DLD1 (cell line): ENCODE measurements around the gene NOL4L.
"Not testable (repeated sequence)": the region's sequence is repeated elsewhere in the genome, so short reads cannot be mapped to it uniquely, and the experiment has no call there.

Experiments
- in situ Hi-C: cut with HindIII; loops from 2 replicates; pipeline ENCODE4 v1.10.0; 2017; ENCODE audit warnings: low sequenced_read_pairs

Gene NOL4L

GRCh38 chr20:32598606-32599005 lies 13.5 kb upstream of the NOL4L start:
- in situ Hi-C loops: no loop called here

DNA sequence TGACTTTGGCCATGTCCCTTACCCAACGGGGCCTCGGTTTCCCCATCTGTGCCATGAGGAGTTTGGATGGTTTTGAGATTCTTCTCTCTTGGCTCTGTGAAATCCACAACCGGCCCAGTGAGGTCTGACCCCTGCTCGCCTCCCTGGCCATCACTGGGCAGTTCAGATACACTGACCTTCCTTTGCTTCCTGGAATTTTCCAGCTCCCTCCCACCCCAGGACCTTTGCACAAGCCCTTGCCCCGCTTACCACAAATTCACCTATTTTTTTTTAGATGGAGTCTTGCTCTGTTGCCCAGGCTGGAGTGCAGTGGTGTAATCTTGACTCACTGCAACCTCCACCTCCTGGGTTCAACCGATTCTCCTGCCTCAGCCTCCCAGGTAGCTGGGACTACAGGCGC lies 12.6 kb upstream of the NOL4L start:
- in situ Hi-C loops: no loop called here

DNA sequence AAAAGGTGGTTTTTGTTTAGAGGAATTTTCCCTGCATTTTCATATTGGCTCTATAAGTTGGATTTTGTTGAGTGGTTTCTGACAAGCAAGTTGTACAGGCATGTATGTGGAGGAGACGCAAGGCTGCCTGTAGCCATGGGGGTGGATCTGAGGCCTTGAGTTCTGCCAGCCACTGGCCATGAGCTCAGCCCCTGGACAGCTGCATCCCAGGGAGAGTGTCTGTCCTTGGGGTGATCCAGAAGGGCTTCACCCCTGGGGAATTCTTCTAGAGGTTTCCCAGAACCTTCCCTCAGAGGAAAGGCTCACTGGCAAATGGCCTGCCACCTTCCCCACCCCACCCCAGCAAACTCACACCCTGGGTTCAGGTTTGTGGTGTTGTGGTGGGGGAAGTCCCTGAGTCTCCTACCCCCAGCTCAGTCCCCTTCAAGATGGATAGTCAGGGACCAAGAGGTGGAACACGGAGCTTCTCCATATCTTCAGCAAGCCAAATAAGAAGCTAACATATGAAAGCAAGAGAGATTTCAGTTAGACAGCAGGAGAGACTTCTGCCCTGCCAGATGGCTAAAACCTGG lies 11.6 kb upstream of the NOL4L start:
- in situ Hi-C loops: no loop called here

GRCh38 chr20:32595143-32595542 lies 10.0 kb upstream of the NOL4L start:
- in situ Hi-C loops: no loop called here

- in situ Hi-C loops: not testable (repeated sequence)
Measured at GRCh38 chr20:32594669-32595068, 9.5 kb upstream of the NOL4L start.

- in situ Hi-C loops: no loop called here
Measured at GRCh38 chr20:32594204-32594603, 9.1 kb upstream of the NOL4L start.

GRCh38 chr20:32592616-32593015 lies 7.5 kb upstream of the NOL4L start:
- in situ Hi-C loops: not testable (repeated sequence)

GRCh38 chr20:32592022-32592421 lies 6.9 kb upstream of the NOL4L start:
- in situ Hi-C loops: no loop called here

- in situ Hi-C loops: no loop called here
Measured at GRCh38 chr20:32589769-32590168, 4.6 kb upstream of the NOL4L start.

DNA sequence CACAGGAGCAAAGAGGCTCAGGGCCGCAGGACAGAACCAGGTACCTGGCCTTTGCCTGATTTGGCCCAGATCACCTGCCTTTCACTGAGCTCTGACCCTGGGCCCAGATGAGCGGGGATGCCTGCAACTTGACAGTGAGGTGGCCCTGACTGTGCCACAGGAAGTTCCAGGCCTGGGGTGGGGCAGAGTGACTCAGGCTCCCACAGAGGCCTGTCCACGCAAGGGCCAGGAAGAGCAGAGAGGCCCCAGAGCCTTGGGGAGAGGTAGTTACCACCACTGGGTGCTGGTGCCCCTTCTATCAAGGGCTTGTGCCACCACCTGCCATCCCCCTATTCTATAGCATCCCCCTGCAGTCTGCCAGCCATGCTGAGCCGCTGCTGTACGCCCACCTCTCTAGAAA lies 4.1 kb upstream of the NOL4L start:
- in situ Hi-C loops: no loop called here

DNA sequence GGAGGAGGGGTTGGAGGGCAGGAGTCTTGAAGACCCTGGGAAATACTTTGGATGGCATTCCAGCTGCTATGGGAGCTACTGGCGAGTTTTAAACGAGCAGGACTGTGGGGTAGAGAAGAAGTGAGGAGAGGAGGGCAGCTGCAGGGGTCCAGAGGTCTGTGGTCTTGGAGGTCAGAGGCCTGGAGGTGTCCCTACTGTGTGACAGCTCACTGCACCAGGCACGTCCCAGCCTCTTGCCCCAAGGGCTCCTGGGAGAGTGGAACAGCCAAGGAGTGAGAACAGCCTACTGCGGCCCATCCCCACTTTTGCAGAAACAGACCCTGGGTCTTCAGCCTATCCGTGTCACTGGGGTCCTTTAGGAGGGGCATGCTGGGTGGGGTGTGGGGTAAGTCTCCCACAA lies 2.9 kb upstream of the NOL4L start:
- in situ Hi-C loops: no loop called here

DNA sequence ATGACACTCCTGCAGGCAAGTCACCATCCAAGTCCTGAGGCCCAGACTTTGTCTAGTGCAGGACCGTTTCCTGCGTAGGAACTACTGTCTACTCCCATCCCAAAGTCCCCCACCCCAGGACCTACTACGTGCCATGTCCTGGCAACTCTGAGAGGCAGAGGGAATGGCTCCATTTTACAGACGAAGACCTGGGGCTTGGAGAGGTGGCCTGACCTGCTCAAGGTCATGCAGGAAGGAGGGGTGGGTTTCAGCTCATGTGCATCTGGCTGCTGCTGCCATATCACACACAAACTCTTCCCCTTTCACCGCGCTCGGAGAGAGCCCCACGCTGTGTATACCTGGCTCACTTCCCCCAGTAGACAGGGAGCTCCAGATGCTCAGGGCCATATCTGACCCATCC lies 1.2 kb upstream of the NOL4L start:
- in situ Hi-C loops: no loop called here

DNA sequence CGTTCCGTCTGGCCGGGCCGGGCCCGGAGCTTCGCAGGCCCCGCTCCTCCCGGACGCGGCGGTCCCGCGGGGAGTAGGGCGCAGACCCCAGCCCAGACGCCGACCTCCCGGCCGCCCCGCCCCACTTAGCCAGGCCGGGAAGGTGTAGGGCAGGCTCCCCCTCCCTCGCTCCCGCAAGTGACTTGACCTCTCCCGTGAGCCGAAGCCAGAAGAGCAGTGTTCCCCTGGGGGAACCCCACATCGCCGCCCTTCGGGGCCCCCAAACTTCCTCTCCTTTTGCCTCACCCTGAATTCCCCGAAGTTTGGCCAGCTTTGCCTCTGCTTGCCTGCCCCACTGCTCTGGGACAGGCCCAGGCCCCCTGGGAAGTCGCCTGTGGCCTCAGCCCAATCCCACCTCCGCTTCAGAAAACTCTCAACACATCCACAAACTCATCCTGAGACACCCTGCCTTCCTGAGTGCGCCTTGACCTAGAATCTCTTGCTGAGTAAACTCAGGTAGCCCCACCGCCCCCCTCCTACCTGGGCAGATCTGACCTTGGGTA lies 524 bp upstream of the NOL4L start:
- in situ Hi-C loops: no loop called here

DNA sequence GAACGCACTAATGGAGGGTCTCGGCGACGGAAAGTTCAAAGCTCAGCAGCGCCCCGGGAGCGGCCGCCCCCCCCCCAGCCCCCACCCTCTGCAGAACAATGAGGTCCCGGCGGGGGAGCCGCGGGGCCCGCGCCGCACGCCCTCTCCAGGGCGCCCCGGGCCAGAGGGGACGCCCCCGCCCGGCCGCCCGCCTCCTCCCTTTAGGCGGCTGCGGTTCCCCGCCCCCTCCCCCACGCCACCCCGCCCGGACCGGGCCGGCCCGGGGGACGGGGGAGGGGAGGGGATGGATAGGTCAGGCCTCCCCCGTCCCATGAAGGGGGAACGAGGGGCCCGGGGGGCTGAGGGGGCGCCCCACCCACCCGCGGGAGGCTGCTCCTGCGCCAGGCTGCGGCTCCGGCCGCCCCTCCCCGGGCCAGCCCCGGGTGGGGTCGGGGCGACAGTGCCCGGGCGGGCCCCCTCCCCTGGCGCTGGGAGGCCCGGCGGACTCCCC lies 1.5 kb downstream of the NOL4L start:
- in situ Hi-C loops: no loop called here

- in situ Hi-C loops: no loop called here
Measured at GRCh38 chr20:32582659-32583580, 2.2 kb downstream of the NOL4L start.

DNA sequence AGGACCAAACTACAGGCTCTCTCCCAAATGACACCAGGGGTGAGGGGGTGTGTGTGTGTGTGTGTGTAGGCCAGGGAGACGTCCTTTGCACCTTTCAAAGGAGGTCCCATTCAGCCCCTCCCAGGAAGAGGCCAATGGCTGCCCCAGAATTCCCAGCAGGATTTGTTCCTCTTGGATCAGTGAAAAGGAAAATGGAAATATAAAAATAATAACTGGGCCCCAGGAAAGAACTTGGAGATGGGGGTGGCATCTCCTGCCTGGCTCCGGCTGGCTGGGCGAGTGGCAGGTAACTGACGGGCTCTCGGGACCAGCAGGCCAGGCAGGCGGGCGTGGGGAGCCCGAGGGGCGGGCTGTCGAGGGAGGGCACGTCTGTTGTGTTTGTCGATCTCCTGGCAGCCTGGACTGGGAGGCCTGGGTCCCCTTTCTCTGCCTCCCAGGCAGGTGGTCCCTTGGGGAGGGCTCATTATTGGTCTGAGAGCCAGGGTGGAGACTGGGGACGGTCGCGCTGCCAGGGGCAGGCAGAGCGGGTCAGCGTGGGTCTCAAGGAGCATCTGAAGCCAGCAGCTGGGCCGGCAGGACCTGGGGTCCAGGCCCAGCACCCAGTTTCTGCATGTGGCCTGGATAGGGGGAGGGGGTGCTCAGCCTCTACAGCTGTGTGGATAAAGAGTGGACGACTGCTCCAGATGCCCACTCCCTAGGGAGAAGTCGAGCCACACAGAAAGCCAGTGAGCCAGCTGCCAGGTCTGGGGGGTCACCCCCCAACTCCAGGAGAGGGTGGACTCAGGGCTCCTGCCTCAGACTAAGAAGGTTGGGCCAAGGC lies 3.1 kb downstream of the NOL4L start:
- in situ Hi-C loops: no loop called here

DNA sequence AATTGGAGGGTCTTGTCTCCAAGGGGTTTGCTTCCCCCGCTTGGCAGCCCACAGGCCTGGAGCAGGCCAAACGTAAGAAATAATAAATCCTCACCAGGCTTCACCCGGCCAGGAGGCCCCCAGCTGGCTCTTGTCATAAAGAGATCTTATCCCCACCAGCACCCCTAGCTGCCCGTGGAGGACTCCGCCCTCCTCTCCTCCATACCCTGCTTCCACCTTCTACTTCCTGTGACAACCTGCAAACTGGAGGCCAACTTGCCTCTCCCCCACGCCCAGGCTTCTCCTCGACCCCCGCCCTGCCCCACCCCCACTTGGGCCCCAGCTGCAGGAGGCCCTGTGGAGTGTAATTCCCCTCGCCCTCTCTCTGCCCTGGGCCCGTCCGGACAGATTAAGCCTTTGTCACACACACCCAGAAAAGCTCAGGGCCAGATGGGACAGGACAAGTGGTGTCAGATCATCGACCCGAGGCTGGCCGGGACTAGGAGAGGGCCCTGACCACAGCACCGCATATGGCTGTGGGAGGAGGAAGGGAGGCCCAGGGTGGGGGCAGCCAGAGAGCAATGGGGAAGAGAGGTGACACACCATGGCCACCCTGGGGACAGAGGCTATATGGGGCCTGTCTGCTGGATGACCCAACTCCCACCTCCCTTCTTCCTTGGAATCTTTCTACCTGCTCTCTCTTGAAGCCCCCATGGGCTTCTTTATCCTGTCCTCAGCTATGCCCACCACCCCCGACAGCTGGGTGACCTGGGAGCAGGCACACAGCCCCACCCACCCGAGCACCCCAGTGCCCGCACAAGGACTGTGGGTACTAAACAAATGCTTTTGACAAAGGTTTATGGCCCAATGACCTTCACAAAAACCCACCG lies 3.9 kb downstream of the NOL4L start:
- in situ Hi-C loops: no loop called here

DNA sequence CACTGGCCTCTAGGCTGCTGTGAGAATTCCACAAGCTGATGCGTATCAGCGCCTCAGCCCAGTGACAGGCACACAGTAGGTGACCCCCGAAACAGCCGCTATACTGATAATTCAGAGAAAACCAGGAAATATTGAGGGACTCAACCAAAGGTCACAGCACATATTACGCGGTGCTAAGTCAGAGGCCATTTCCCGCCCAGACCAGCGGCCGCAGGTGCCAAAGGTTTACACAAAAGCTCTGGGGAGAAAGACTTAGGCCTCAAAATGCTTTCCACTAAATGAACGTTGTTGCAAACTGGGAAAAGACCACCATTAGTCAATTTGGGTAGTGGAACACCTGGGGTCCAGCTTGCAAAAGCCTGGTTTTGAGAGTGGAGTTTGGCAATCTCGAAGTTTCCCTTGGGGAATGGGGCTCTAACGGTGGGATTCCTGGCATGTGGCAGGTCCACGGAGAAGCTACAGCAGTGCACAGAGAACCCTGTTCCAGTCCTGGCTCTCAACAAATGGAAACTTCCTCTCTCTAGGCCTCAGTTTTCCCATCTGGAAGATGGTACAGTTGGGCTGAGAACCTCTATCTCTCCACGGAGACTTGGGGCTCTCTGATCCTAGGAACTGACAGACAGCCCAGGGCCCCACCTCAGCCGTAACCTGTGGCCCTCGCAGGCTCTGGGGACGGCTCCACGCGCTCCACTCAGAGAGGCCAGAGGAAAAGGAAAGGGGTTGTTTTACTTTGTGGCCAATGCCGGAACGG lies 4.7 kb downstream of the NOL4L start:
- in situ Hi-C loops: no loop called here

DNA sequence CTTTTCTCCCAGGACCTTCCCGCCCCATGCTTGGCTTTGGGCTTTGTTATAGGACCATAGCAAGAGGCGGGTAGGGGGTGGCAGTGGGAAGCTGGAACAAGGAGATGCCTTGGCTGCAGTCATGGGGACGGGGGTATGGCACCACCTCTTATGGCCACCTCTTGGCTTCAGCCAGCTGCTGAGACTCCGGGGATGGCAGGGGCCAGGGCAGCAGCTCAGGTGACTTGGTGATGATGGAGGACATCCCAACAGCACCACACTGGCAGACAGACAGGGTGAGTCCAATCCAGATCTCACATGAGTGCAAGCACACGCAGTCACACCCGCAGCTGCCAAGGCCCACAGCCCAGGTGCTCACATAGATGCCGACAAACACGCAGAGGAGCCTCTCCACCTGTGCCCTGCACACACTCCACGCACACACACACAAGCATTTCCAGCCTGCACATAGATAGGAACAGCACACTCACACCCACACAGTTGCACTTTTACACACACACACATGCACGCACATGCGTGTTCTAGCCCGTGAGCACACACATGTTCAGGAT lies 6.2 kb downstream of the NOL4L start:
- in situ Hi-C loops: no loop called here
